Measurements from ENCODE around the gene RUFY1. TPM values are rescaled to one million over a fixed set of nuclear protein-coding genes. Genes with fewer than 3 reads are reported as not detected.
A peak's percentile ranks its signal among the peaks of the same experiment; 100 is the strongest.

The RUFY1 gene
- polyA plus RNA-seq, 1 of the 3 experiments (the other 2 are of a cell fraction): 30.3 TPM

- H3K36me3 ChIP-seq (replicated peaks in 1 of 2; ENCODE audit: control insufficient read depth in 1 of 2, insufficient read depth in 2 of 2, low read length in 1 of 2): peaks cover 13 to 24% of the 10 kb centered on the region in 2 experiments
- peak overlapping the region; percentile 75 for H3K9ac ChIP-seq
- ChIA-PET POLR2A (interaction anchor here (0.8 to 3.4 kb wide), 4 partner anchors 8 to 241 kb away, joined by 3 to 15 read pairs (median 7); partner anchors contain the start of genes HNRNPH1 and RUFY1), CTCF (interaction anchor here (0.5 to 1.8 kb wide), 3 partner anchors 44 to 563 kb away, joined by 3 to 5 read pairs (median 3); no protein-coding TSS in a partner anchor)
- H3K4me1 ChIP-seq (ENCODE audit: control insufficient read depth in 1 of 2, insufficient read depth in 2 of 2, low read depth in 1 of 2, low read length in 1 of 2): peaks cover 0 to 7% of the 10 kb centered on the region in 2 experiments; a peak in 2 of 4 replicates
- H3K27ac ChIP-seq (ENCODE audit: low read depth in 2 of 2, low read length in 1 of 2): peak overlapping the region; percentile 80 to 96
- peak overlapping the region; percentile 75 for H2AFZ ChIP-seq (ENCODE audit: low read depth)
- peak; percentile 95 for DNase-seq
- no peaks in the 10 kb centered on the region for H3K9me3 ChIP-seq
- H3K27me3 ChIP-seq (ENCODE audit: insufficient read depth): no peaks in the 10 kb centered on the region
- peak overlapping the region; percentile 71 to 74 for H3K4me3 ChIP-seq (ENCODE audit: low read depth in 2 of 2, low read length in 1 of 2)
- peak overlapping the region; percentile 93 for H3K4me2 ChIP-seq
- H3K9me2 ChIP-seq: no peaks in the 10 kb centered on the region
- no peaks in the 10 kb centered on the region for H4K20me1 ChIP-seq (ENCODE audit: insufficient read depth)
- WGBS (ENCODE audit: low lambda C conversion rate): 2% methylated on average over 35 of the region's 52 CpGs
- peaks cover 78% of the 10 kb centered on the region for H3K79me2 ChIP-seq (ENCODE audit: insufficient read depth)
- H3F3A ChIP-seq (replicated peaks; ENCODE audit: insufficient read depth): peaks cover 12% of the 10 kb centered on the region
- TF ChIP-seq RFX5 (IDR thresholded peaks at IDR 0.05; ENCODE audit: low read length) (peak; percentile 75), USF1 (IDR thresholded peaks at IDR 0.05; ENCODE audit: borderline replicate concordance, low read depth) (no peak), NRF1 (IDR thresholded peaks at IDR 0.05; ENCODE audit: low read depth, low read length) (peak; percentile 60), GABPA (IDR thresholded peaks at IDR 0.05; ENCODE audit: low read depth) (peak; percentile 54; the same call in 1 of the 2 replicates), REST (IDR thresholded peaks at IDR 0.05; ENCODE audit: low read depth, low read length) (0 out of 2 replicates have a peak, but pooled peaks have one; percentile 6), FOSL2 (IDR thresholded peaks at IDR 0.05; ENCODE audit: borderline replicate concordance, low read depth) (no peak), ZBTB33 (IDR thresholded peaks at IDR 0.05; ENCODE audit: borderline replicate concordance, low read depth) (no peak), FOXM1 (IDR thresholded peaks at IDR 0.05; ENCODE audit: low read depth) (no peak), CHD2 (IDR thresholded peaks at IDR 0.05; ENCODE audit: low read length, partially characterized antibody) (peak; percentile 75), CTCF (IDR thresholded peaks at IDR 0.05) (no peak), RCOR1 (IDR thresholded peaks at IDR 0.05; ENCODE audit: low read length) (peak; percentile 35; the same call in 1 of the 2 replicates), PBX3 (IDR thresholded peaks at IDR 0.05) (peak; percentile 19; the same call in 1 of the 2 replicates), SIN3A (IDR thresholded peaks at IDR 0.05; ENCODE audit: borderline replicate concordance, low read depth, low read length) (0 out of 2 replicates have a peak, but pooled peaks have one; percentile 48), YY1 (IDR thresholded peaks at IDR 0.05; ENCODE audit: low read depth) (peak; percentile 91), MXI1 (IDR thresholded peaks at IDR 0.05; ENCODE audit: low read depth, low read length) (peak; percentile 86; the same call in 1 of the 2 replicates), USF2 (IDR thresholded peaks at IDR 0.05; ENCODE audit: borderline replicate concordance, low read depth, low read length) (no peak), POLR2AphosphoS5 (IDR thresholded peaks at IDR 0.05; ENCODE audit: low read depth, low read length) (peak; percentile 98), JUND (IDR thresholded peaks at IDR 0.05) (no peak), TAF1 (IDR thresholded peaks at IDR 0.05; ENCODE audit: borderline replicate concordance, low read depth, low read length) (peak; percentile 84), GATA2 (CRISPR knock-in tag; IDR thresholded peaks at IDR 0.05) (no peak)
Measured at GRCh38 chr5:179559284-179560252, 9.2 kb downstream of the RUFY1 start.
